ENCODE data around the gene IL17F. TPM values are rescaled to one million over a fixed set of nuclear protein-coding genes. Genes with fewer than 3 reads are reported as not detected.
"Not testable (repeated sequence)": the region's sequence is repeated elsewhere in the genome, so short reads cannot be mapped to it uniquely, and the experiment has no call there.

The IL17F gene
- total RNA-seq, 2 experiments from 2014 or later = not detected

DNA sequence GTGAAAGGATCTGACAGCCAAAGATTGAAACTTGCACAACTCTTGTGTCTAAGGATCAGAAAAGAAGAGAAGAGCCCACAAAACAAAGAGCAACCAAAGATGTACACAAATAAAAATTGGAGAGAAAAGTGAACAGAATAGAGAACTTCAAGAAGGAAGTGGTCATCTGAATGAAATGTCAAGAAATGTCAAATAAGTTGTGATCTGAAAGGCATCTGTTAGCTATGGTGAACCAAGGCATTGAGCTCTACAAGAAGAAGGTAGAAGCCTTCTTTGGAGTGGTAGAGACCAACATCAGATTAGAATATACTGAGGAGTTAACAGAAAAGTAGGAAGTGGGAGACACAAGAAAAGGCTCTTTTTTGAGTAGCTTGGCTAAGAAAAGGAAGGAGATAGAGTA is 28.5 kb downstream of the IL17F start:
- Mint-ChIP-seq H3K4me3 (no peak overlapping the region), H3K27me3 (ENCODE audit: low read depth) (peaks cover 39% of the 10 kb centered on the region), H3K27ac (no peak overlapping the region), H3K9me3 (ENCODE audit: insufficient read depth) (no peaks in the 10 kb centered on the region), H3K36me3 (ENCODE audit: low read depth) (no peaks in the 10 kb centered on the region), H3K4me1 (ENCODE audit: low read depth) (no peaks in the 10 kb centered on the region)
- ATAC-seq = no peak
- POLR2A ChIA-PET = no interaction called here
- DNase-seq = no peak
- CTCF ChIA-PET = no interaction called here

GRCh38 chr6:52213127-52213526 is 31.2 kb downstream of the IL17F start:
- ATAC-seq (peak; percentile 33), DNase-seq (no peak)
- ChIA-PET POLR2A (interaction anchor here (0.7 kb wide), 1 partner anchor 55 kb away, joined by 3 read pairs; no protein-coding TSS in a partner anchor), CTCF (interaction anchor here (1.0 to 3.0 kb wide), 2 partner anchors 15 to 50 kb away, joined by 3 to 16 read pairs; no protein-coding TSS in a partner anchor)
- H3K27ac Mint-ChIP-seq = no peak overlapping the region
- no peaks in the 10 kb centered on the region for H3K9me3 Mint-ChIP-seq (ENCODE audit: insufficient read depth)
- H3K4me3 Mint-ChIP-seq = no peak overlapping the region
- H3K4me1 Mint-ChIP-seq (ENCODE audit: low read depth) = no peaks in the 10 kb centered on the region
- peaks cover 41% of the 10 kb centered on the region for H3K27me3 Mint-ChIP-seq (ENCODE audit: low read depth)
- H3K36me3 Mint-ChIP-seq (ENCODE audit: low read depth) = no peaks in the 10 kb centered on the region

GRCh38 chr6:52210227-52210626 is 34.1 kb downstream of the IL17F start:
- ChIA-PET CTCF (no interaction called here), POLR2A (no interaction called here)
- Mint-ChIP-seq H3K4me3 (no peak overlapping the region), H3K27me3 (ENCODE audit: low read depth) (peaks cover 45% of the 10 kb centered on the region), H3K36me3 (ENCODE audit: low read depth) (no peaks in the 10 kb centered on the region), H3K27ac (no peak overlapping the region), H3K4me1 (ENCODE audit: low read depth) (no peaks in the 10 kb centered on the region), H3K9me3 (ENCODE audit: insufficient read depth) (no peaks in the 10 kb centered on the region)
- ATAC-seq (no peak), DNase-seq (no peak)

- ATAC-seq (no peak), DNase-seq (no peak)
- Mint-ChIP-seq H3K27me3 (ENCODE audit: low read depth) (peaks cover 45% of the 10 kb centered on the region), H3K4me1 (ENCODE audit: low read depth) (no peaks in the 10 kb centered on the region), H3K4me3 (no peak overlapping the region), H3K27ac (no peak overlapping the region), H3K9me3 (ENCODE audit: insufficient read depth) (no peaks in the 10 kb centered on the region), H3K36me3 (ENCODE audit: low read depth) (no peaks in the 10 kb centered on the region)
- ChIA-PET CTCF (interaction anchor here (1.3 kb wide), 1 partner anchor 40 kb away, joined by 3 read pairs; no protein-coding TSS in a partner anchor), POLR2A (no interaction called here)
Observed at GRCh38 chr6:52209770-52210169, 34.5 kb downstream of the IL17F start.

DNA sequence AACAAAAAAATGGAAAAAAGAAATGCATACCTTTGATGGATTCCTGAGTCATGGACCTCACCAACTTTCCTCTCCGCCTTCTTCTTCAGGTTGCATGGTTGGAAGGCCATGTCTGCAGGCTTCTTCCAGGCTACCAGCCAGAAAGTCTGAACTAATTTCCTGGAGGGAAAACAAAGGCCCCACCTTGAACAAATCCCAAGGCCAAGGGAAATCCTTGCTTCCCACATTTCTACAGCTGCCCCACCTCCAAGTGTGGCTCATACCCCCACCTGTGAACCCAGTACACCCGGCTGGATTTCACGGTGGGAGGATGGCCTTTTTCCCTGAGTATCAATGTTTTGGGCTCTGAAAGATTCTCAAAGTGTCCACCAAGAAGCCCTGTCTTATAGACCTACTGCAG is 35.7 kb downstream of the IL17F start:
- ChIA-PET POLR2A (no interaction called here), CTCF (interaction anchor here (1.0 to 1.3 kb wide), 2 partner anchors 32 to 41 kb away, joined by 3 read pairs; no protein-coding TSS in a partner anchor)
- Mint-ChIP-seq H3K4me3 (no peak overlapping the region), H3K27me3 (ENCODE audit: low read depth) (peaks cover 47% of the 10 kb centered on the region), H3K9me3 (ENCODE audit: insufficient read depth) (no peaks in the 10 kb centered on the region), H3K27ac (no peak overlapping the region), H3K36me3 (ENCODE audit: low read depth) (no peaks in the 10 kb centered on the region), H3K4me1 (ENCODE audit: low read depth) (no peaks in the 10 kb centered on the region)
- DNase-seq (no peak), ATAC-seq (no peak)

DNA sequence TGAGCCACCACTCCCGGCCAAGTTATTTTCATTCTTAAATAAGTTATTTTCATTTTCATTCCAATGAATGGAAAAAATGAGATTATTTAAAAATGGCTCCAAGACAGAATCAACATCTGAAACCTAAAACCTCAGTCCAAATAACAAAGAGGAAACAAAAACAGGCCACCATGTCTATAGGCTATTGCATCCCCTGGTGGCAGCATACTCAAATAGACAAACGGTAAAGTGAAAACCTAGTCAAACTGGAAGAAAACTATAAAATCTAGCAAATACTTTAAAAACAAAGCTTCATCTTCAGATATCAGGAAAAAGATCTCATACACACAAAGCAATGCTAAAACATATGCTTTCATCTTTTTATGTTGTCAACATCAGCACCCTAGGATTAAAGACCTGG is 37.2 kb downstream of the IL17F start:
- Mint-ChIP-seq H3K27ac (no peak overlapping the region), H3K4me1 (ENCODE audit: low read depth) (no peaks in the 10 kb centered on the region), H3K36me3 (ENCODE audit: low read depth) (no peaks in the 10 kb centered on the region), H3K27me3 (ENCODE audit: low read depth) (peaks cover 38% of the 10 kb centered on the region), H3K9me3 (ENCODE audit: insufficient read depth) (no peaks in the 10 kb centered on the region), H3K4me3 (no peak overlapping the region)
- CTCF ChIA-PET = no interaction called here
- POLR2A ChIA-PET = no interaction called here
- DNase-seq = no peak
- ATAC-seq = no peak

GRCh38 chr6:52201493-52201892 is 42.8 kb downstream of the IL17F start:
- H3K27me3 Mint-ChIP-seq (ENCODE audit: low read depth) = peaks cover 19% of the 10 kb centered on the region
- H3K36me3 Mint-ChIP-seq (ENCODE audit: low read depth) = no peaks in the 10 kb centered on the region
- DNase-seq = no peak
- no peak for ATAC-seq
- no peak overlapping the region for H3K4me3 Mint-ChIP-seq
- POLR2A ChIA-PET = no interaction called here
- H3K4me1 Mint-ChIP-seq (ENCODE audit: low read depth) = no peaks in the 10 kb centered on the region
- H3K27ac Mint-ChIP-seq = no peak overlapping the region
- CTCF ChIA-PET = no interaction called here
- peaks cover 23% of the 10 kb centered on the region for H3K9me3 Mint-ChIP-seq (ENCODE audit: insufficient read depth)

DNA sequence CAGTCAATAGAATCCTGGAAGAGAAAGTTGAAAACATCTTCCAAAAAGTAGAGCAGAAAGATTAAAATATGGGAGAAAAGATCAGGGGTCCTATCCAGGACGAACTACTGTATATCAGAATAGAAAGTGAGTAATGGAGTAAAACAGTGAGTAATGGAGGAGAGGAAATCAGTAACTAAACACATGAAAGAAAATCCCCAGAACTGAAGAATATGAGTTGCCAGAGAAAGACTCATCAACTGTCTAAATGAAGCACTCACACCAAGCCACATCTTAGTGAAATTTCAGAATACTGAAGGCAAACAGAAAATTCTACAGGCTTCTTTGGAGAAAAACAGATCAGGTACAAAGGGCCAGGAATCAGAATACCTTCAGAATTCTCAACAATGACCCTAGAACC is 43.3 kb downstream of the IL17F start:
- H3K9me3 Mint-ChIP-seq (ENCODE audit: insufficient read depth) = peaks cover 23% of the 10 kb centered on the region
- H3K27ac Mint-ChIP-seq = no peak overlapping the region
- ATAC-seq (no peak), DNase-seq (no peak)
- ChIA-PET POLR2A (no interaction called here), CTCF (no interaction called here)
- no peaks in the 10 kb centered on the region for H3K36me3 Mint-ChIP-seq (ENCODE audit: low read depth)
- H3K4me3 Mint-ChIP-seq = no peak overlapping the region
- H3K4me1 Mint-ChIP-seq (ENCODE audit: low read depth) = no peaks in the 10 kb centered on the region
- peaks cover 19% of the 10 kb centered on the region for H3K27me3 Mint-ChIP-seq (ENCODE audit: low read depth)

GRCh38 chr6:52200088-52200487 is 44.2 kb downstream of the IL17F start:
- H3K4me3 Mint-ChIP-seq; H3K4me1 Mint-ChIP-seq (ENCODE audit: low read depth); H3K36me3 Mint-ChIP-seq (ENCODE audit: low read depth); H3K27ac Mint-ChIP-seq; POLR2A ChIA-PET; ATAC-seq; CTCF ChIA-PET; DNase-seq: not testable (repeated sequence)
- peaks cover 23% of the 10 kb centered on the region for H3K9me3 Mint-ChIP-seq (ENCODE audit: insufficient read depth)
- H3K27me3 Mint-ChIP-seq (ENCODE audit: low read depth) = peaks cover 20% of the 10 kb centered on the region

DNA sequence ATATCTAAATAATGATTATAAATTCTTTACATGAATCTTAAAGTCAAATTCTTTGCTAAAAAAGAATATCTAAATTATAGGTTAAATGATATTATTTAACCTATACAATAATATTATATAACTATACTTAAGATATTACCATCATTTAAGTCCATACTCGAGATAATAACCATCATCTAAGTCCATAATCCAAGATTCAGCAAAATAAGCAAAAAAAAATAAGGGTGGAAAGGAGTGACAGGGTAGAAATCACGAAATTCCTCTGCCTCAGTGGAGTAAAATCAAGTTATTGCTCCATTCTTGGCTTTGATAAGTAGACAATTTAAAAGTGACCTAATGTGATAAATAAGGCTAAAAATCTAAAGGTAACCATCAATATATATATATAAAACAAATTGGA is 48.4 kb downstream of the IL17F start:
- CTCF ChIA-PET = no interaction called here
- POLR2A ChIA-PET = no interaction called here
- no peak for ATAC-seq
- Mint-ChIP-seq H3K27me3 (ENCODE audit: low read depth) (peaks cover 31% of the 10 kb centered on the region), H3K27ac (no peak overlapping the region), H3K9me3 (ENCODE audit: insufficient read depth) (peaks cover 20% of the 10 kb centered on the region), H3K36me3 (ENCODE audit: low read depth) (no peaks in the 10 kb centered on the region), H3K4me1 (ENCODE audit: low read depth) (no peaks in the 10 kb centered on the region), H3K4me3 (no peak overlapping the region)
- no peak for DNase-seq

DNA sequence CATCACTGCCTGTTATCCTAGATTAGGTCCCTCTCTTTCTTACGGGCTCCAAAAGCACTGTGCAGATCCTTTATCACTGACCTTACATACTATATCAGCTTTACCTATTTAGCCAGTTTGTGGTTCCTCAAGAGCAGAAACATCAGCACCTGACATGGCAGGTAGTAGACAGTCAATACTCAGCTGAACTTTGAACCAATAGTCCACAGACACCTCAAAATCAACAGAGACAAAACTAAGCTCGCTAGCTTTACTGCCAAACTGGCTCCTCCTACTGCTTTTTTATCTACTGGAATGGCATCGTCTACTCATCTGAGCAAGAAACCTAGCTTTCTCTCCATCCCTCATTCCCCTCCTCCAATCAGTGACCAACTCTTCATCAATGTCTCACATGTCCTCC is 52.5 kb downstream of the IL17F start:
- ChIA-PET CTCF (no interaction called here), POLR2A (no interaction called here)
- Mint-ChIP-seq H3K4me1 (ENCODE audit: low read depth) (no peaks in the 10 kb centered on the region), H3K36me3 (ENCODE audit: low read depth) (no peaks in the 10 kb centered on the region), H3K27ac (no peak overlapping the region), H3K9me3 (ENCODE audit: insufficient read depth) (no peaks in the 10 kb centered on the region), H3K4me3 (no peak overlapping the region), H3K27me3 (ENCODE audit: low read depth) (peaks cover 38% of the 10 kb centered on the region)
- ATAC-seq (no peak), DNase-seq (no peak)

GRCh38 chr6:52190409-52190808 is 53.9 kb downstream of the IL17F start:
- ChIA-PET POLR2A (no interaction called here), CTCF (no interaction called here)
- Mint-ChIP-seq H3K9me3 (ENCODE audit: insufficient read depth) (no peaks in the 10 kb centered on the region), H3K4me3 (no peak overlapping the region), H3K27ac (no peak overlapping the region), H3K4me1 (ENCODE audit: low read depth) (no peaks in the 10 kb centered on the region), H3K27me3 (ENCODE audit: low read depth) (peaks cover 47% of the 10 kb centered on the region), H3K36me3 (ENCODE audit: low read depth) (no peaks in the 10 kb centered on the region)
- DNase-seq (no peak), ATAC-seq (no peak)

DNA sequence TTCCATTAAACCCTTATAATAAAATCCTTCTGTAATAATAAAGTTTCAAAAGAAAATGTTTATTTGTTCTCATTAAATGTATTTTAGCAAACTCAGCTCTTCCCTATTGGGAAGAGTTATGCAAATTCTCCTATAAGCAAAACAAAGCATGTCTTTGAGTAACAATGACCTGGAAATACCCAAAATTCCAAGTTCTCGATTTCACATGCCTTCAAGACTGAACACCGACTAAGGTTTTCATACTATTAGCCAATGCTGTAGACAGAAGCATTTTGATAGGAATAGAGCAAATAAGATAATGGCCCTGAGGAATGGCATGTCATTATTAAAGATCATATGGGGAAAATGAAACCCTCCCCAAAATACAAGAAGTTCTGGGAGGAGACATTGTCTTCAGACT is 54.3 kb downstream of the IL17F start:
- ChIA-PET CTCF (no interaction called here), POLR2A (no interaction called here)
- Mint-ChIP-seq H3K27me3 (ENCODE audit: low read depth) (peaks cover 48% of the 10 kb centered on the region), H3K27ac (no peak overlapping the region), H3K4me3 (no peak overlapping the region), H3K36me3 (ENCODE audit: low read depth) (no peaks in the 10 kb centered on the region), H3K4me1 (ENCODE audit: low read depth) (no peaks in the 10 kb centered on the region), H3K9me3 (ENCODE audit: insufficient read depth) (no peaks in the 10 kb centered on the region)
- DNase-seq (no peak), ATAC-seq (no peak)
